Measurements from ENCODE around the gene ERC1.

The ERC1 gene

GRCh38 chr12:991350-992333, 619 bp downstream of the ERC1 start (continued):
- TF ChIP-seq, protein P1, sequence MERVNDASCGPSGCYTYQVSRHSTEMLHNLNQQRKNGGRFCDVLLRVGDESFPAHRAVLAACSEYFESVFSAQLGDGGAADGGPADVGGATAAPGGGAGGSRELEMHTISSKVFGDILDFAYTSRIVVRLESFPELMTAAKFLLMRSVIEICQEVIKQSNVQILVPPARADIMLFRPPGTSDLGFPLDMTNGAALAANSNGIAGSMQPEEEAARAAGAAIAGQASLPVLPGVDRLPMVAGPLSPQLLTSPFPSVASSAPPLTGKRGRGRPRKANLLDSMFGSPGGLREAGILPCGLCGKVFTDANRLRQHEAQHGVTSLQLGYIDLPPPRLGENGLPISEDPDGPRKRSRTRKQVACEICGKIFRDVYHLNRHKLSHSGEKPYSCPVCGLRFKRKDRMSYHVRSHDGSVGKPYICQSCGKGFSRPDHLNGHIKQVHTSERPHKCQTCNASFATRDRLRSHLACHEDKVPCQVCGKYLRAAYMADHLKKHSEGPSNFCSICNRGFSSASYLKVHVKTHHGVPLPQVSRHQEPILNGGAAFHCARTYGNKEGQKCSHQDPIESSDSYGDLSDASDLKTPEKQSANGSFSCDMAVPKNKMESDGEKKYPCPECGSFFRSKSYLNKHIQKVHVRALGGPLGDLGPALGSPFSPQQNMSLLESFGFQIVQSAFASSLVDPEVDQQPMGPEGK (tag by site-specific recombination; IDR thresholded peaks at IDR 0.05) = peak; percentile 81
- TF ChIP-seq ZIC2 (tag by site-specific recombination; IDR thresholded peaks at IDR 0.05) = peak; percentile 41
- TF ChIP-seq SCRT1 (tag by site-specific recombination; IDR thresholded peaks at IDR 0.05; ENCODE audit: borderline replicate concordance) = no peak
- TF ChIP-seq ZNF292 (tag by site-specific recombination; IDR thresholded peaks at IDR 0.05; ENCODE audit: borderline replicate concordance, low read depth) = no peak
- TF ChIP-seq ZNF398 (tag by site-specific recombination; IDR thresholded peaks at IDR 0.05) = peak; percentile 91
- no peak for TF ChIP-seq YY1 (tag by site-specific recombination; IDR thresholded peaks at IDR 0.05)
- TF ChIP-seq ZNF202 (tag by site-specific recombination; IDR thresholded peaks at IDR 0.05; ENCODE audit: borderline replicate concordance) = no peak
- no peak for TF ChIP-seq ZNF791 (tag by site-specific recombination; IDR thresholded peaks at IDR 0.05)
- peak; percentile 80 for TF ChIP-seq KLF9 (tag by site-specific recombination; IDR thresholded peaks at IDR 0.05; ENCODE audit: low read depth)
- TF ChIP-seq ZNF514 (tag by site-specific recombination; IDR thresholded peaks at IDR 0.05) = no peak
- TF ChIP-seq ZFP37 (tag by site-specific recombination; IDR thresholded peaks at IDR 0.05) = no peak
- no peak for TF ChIP-seq SCRT2 (tag by site-specific recombination; IDR thresholded peaks at IDR 0.05)
- TF ChIP-seq, protein P2, sequence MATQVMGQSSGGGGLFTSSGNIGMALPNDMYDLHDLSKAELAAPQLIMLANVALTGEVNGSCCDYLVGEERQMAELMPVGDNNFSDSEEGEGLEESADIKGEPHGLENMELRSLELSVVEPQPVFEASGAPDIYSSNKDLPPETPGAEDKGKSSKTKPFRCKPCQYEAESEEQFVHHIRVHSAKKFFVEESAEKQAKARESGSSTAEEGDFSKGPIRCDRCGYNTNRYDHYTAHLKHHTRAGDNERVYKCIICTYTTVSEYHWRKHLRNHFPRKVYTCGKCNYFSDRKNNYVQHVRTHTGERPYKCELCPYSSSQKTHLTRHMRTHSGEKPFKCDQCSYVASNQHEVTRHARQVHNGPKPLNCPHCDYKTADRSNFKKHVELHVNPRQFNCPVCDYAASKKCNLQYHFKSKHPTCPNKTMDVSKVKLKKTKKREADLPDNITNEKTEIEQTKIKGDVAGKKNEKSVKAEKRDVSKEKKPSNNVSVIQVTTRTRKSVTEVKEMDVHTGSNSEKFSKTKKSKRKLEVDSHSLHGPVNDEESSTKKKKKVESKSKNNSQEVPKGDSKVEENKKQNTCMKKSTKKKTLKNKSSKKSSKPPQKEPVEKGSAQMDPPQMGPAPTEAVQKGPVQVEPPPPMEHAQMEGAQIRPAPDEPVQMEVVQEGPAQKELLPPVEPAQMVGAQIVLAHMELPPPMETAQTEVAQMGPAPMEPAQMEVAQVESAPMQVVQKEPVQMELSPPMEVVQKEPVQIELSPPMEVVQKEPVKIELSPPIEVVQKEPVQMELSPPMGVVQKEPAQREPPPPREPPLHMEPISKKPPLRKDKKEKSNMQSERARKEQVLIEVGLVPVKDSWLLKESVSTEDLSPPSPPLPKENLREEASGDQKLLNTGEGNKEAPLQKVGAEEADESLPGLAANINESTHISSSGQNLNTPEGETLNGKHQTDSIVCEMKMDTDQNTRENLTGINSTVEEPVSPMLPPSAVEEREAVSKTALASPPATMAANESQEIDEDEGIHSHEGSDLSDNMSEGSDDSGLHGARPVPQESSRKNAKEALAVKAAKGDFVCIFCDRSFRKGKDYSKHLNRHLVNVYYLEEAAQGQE (tag by site-specific recombination; IDR thresholded peaks at IDR 0.05) = no peak
- TF ChIP-seq ZBTB17 (tag by site-specific recombination; IDR thresholded peaks at IDR 0.05) = 0 out of 2 replicates have a peak, but pooled peaks have one; percentile 35
- no peak for TF ChIP-seq ZNF138 (tag by site-specific recombination; IDR thresholded peaks at IDR 0.05; ENCODE audit: borderline replicate concordance)
- no peak for TF ChIP-seq SETDB1 (IDR thresholded peaks at IDR 0.05; ENCODE audit: insufficient read length, low read length)
- TF ChIP-seq ZNF544 (tag by site-specific recombination; IDR thresholded peaks at IDR 0.05) = no peak
- TF ChIP-seq ZSCAN30 (tag by site-specific recombination; IDR thresholded peaks at IDR 0.05) = peak; percentile 40; the same call in 1 of the 2 replicates
- TF ChIP-seq ZNF560 (tag by site-specific recombination; IDR thresholded peaks at IDR 0.05; ENCODE audit: borderline replicate concordance) = no peak
- peak; percentile 23; the same call in 1 of the 2 replicates for TF ChIP-seq ZNF629 (tag by site-specific recombination; IDR thresholded peaks at IDR 0.05)
- TF ChIP-seq RBAK (tag by site-specific recombination; IDR thresholded peaks at IDR 0.05) = no peak
- TF ChIP-seq, protein P3, sequence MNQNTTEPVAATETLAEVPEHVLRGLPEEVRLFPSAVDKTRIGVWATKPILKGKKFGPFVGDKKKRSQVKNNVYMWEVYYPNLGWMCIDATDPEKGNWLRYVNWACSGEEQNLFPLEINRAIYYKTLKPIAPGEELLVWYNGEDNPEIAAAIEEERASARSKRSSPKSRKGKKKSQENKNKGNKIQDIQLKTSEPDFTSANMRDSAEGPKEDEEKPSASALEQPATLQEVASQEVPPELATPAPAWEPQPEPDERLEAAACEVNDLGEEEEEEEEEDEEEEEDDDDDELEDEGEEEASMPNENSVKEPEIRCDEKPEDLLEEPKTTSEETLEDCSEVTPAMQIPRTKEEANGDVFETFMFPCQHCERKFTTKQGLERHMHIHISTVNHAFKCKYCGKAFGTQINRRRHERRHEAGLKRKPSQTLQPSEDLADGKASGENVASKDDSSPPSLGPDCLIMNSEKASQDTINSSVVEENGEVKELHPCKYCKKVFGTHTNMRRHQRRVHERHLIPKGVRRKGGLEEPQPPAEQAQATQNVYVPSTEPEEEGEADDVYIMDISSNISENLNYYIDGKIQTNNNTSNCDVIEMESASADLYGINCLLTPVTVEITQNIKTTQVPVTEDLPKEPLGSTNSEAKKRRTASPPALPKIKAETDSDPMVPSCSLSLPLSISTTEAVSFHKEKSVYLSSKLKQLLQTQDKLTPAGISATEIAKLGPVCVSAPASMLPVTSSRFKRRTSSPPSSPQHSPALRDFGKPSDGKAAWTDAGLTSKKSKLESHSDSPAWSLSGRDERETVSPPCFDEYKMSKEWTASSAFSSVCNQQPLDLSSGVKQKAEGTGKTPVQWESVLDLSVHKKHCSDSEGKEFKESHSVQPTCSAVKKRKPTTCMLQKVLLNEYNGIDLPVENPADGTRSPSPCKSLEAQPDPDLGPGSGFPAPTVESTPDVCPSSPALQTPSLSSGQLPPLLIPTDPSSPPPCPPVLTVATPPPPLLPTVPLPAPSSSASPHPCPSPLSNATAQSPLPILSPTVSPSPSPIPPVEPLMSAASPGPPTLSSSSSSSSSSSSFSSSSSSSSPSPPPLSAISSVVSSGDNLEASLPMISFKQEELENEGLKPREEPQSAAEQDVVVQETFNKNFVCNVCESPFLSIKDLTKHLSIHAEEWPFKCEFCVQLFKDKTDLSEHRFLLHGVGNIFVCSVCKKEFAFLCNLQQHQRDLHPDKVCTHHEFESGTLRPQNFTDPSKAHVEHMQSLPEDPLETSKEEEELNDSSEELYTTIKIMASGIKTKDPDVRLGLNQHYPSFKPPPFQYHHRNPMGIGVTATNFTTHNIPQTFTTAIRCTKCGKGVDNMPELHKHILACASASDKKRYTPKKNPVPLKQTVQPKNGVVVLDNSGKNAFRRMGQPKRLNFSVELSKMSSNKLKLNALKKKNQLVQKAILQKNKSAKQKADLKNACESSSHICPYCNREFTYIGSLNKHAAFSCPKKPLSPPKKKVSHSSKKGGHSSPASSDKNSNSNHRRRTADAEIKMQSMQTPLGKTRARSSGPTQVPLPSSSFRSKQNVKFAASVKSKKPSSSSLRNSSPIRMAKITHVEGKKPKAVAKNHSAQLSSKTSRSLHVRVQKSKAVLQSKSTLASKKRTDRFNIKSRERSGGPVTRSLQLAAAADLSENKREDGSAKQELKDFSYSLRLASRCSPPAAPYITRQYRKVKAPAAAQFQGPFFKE (tag by site-specific recombination; IDR thresholded peaks at IDR 0.05; ENCODE audit: borderline replicate concordance) = no peak
- TF ChIP-seq ZNF623 (tag by site-specific recombination; IDR thresholded peaks at IDR 0.05) = no peak
- TF ChIP-seq, protein P4, sequence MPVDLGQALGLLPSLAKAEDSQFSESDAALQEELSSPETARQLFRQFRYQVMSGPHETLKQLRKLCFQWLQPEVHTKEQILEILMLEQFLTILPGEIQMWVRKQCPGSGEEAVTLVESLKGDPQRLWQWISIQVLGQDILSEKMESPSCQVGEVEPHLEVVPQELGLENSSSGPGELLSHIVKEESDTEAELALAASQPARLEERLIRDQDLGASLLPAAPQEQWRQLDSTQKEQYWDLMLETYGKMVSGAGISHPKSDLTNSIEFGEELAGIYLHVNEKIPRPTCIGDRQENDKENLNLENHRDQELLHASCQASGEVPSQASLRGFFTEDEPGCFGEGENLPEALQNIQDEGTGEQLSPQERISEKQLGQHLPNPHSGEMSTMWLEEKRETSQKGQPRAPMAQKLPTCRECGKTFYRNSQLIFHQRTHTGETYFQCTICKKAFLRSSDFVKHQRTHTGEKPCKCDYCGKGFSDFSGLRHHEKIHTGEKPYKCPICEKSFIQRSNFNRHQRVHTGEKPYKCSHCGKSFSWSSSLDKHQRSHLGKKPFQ (tag by site-specific recombination; IDR thresholded peaks at IDR 0.05) = no peak
